NCI-H1417 (cell line): ENCODE results near the gene TAF11L4.
"Not testable (repeated sequence)": the region's sequence is repeated elsewhere in the genome, so short reads cannot be mapped to it uniquely, and the experiment has no call there.

ENCODE experiments used
- DNase-seq, 3 experiments: peaks; one replicate each; lab custom pipeline; 2025; lab: John Stamatoyannopoulos, UW

Gene TAF11L4

DNA sequence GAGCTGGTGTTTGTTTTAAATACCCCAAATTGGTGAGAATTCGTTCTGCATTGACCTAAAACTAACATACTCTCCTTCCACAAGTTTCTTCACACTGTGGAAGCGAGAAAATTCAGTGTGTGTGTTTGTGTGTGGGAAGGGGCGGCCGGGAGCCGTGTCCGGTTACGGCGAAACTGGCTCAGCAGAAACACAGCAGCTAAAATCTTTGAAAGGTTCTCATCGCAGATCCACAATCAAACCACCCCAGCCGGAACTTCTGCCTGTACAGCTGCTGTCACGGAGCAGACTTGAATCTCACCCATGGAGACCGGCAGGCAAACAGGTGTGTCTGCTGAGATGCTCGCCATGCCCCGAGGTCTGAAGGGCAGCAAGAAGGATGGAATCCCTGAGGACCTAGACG, at the start of gene TAF11L4:
Gene TAF11L4, plus strand, starts transcription at position 301 of the 400 bp plus-strand sequence.
- not testable (repeated sequence) for DNase-seq

DNA sequence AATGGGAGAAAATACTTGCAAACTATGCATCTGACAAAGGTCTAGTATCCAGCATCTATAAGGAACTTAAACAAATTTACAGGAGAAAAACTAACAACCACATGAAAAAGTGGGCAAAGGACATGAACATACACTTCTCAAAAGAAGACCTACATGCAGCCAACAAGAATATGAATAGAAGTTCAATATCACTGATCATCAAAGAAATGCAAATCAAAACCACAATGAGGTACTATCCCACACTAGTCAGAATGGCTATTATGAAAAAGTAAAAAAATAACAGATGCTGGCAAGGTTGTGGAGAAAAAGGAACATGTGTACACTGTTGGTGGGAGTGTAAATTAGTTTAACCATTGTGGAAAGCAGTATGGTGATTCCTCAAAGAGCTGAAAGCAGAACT, 46.5 kb upstream of the TAF11L4 start:
- not testable (repeated sequence) for DNase-seq

DNA sequence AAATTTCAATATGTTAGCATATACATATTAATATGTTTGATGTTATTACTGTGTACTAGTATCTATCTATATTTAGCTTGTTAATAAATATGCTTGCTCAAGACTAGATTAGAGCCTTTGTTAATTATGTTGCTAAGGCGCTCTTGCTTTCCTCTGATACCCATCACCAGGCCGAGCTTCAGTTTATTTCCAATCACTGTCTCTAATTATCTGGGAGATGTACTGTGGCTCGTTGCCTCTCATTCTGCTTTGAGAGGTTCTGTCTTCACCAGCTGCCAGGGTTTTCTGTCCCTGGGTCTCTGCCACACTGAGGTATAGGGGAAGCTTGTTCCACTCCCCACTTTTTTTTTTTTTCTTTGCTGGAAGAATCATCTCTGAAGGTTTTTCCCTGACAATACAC, 44.6 kb upstream of the TAF11L4 start:
- DNase-seq = peak in 1 of 3 experiments; percentile 19

DNA sequence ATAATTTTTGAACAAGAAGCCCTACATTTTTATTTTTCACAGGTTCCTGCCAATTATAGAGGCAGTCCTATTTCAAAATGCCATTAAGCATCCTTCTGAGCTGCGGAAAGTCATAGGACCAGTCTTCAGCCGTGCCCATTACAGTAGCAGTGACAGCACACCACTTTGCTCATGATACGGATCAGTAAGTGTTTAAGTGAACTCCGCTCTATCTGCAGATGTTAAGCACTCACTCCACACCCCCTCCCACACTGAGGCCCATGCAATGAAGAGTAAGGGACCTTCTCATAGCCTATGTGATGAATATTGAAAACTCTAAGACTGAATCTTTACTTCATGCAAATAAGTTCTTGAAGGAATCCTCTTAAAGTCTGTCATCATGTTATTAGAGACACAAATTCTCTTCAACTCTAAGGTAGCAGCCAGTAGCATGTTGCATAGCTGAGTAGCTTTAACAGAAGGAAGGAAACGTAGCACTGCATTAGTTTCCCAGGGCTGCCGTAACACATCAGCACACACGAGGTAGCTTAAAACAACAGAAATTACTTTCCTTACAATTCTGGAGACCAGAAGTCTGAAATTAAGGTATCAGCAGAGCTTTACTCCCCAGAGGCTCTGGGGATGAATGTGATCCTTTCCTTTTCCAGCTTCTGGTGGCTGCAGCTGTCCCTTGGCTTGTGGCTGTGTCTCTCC, 43.9 kb upstream of the TAF11L4 start:
- DNase-seq = no peak

DNA sequence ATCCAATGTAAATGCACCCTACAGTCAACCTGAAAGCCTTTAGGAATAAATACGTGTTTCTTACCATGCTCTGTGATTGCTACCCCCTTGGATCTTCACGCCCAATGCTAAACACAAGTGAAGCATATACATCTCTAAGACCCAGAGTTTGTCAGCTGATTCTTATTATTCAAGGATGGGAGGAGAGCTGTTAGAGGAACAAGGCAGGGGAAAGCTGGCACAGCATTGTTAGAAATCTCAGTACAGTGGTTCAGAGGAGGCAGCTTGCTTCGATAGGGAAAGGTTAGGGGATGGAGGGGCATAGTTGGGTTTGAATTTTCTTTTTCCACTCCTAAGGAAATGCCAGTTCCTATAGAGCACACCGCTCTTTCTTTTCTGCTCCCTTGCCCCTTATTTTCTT, 40.2 kb upstream of the TAF11L4 start:
- peak in 1 of 3 experiments; percentile 18 for DNase-seq

DNA sequence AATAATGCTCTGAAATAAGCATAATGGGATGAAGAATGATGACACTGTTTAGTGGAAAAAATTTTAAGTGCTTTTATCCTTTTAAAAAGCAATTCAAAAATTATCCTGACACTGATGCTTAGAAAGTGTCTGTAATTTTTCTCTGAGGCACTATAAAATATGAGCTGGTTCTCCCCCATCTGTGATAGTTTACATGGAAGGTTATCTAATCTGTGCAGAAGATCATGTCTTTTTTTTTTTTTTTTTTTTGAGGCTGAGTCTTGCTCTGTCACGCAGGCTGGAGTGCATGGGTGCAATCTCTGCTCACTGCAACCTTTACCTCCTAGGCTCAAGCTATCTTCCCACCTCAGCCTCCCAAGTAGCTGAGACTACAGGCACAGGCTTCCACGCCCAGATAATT, 38.8 kb upstream of the TAF11L4 start:
- DNase-seq = no peak

DNA sequence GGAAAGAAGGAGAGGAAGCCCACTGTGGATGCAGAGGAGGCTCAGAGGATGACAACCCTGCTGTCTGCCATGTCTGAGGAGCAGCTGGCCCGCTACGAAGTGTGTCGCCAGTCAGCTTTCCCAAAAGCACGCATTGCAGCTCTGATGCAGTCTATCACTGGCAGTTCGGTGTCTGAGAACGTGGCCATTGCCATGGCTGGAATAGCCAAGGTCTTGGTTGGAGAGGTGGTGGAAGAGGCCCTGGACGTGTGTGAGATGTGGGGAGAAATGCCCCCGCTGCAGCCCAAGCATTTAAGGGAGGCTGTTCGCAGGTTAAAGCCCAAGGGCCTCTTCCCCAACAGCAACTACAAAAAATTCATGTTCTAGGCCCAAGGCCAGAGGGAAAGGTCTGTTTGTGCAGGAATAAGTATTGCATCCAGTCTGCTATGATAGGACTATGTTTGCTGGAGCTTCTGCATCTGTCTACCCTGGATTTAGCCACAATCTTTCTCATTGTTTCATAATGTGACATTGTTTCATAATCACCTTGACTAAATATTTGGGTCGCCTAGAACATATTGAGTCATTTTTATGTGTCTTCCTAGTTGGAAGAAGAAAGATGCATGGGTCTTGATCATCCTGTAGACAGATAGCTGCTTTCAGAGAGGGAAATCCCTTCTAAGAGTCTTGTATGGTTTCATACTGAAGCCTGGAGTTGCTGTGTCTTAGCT, 35.0 kb upstream of the TAF11L4 start:
- not testable (repeated sequence) for DNase-seq

DNA sequence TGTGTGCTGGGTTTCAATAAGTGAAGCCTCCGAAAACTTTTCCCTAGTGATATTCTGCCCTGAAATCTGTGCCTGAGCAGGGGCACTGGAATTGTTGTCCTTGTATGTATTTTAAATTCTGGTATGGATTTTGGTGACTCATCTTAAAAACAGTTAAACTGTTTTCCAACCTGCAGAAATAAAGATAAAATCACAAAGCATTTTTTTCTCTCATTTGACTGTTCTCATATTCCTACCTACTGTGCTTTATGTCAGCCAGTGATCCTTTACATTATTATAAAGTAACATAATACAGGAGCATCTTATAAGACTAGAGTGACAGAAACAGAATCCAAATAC, 34.5 kb upstream of the TAF11L4 start:
- DNase-seq = no peak

DNA sequence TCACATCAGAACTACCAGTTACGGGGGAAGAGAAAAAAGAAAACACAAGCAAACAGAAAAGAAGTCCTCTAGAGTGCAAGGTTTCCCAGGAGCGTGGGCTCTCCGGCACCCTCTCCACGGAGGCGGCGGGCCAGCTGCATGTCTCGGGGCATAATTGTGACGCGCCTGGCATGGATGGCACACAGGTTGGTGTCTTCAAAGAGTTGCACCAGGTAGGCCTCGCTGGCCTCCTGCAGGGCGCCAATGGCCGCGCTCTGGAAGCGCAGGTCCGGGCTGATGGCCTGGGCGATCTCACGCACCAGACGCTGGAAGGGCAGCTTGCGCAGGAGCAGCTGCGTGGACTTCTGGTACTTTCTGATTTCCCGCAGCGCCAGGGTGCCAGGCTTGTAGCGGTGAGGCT, 30.3 kb upstream of the TAF11L4 start:
- not testable (repeated sequence) for DNase-seq

DNA sequence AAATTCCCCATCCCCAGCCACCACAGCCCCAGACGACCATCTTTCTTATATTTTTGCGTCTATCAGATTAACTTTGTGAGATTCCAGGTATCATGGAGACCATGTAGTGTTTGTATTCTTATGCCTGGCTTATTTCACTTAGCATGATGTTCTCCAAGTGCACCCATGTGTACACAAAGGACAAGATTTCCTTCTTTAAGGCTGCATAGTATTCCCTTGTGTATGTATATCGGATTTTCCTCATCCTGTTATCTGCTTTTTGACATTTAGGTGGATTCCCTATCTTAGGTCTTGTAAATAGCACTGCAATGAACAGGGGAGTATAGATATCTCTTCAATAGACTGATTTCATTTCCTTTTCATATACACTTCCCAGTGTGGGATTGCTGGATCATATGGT, 28.8 kb upstream of the TAF11L4 start:
- DNase-seq = no peak

DNA sequence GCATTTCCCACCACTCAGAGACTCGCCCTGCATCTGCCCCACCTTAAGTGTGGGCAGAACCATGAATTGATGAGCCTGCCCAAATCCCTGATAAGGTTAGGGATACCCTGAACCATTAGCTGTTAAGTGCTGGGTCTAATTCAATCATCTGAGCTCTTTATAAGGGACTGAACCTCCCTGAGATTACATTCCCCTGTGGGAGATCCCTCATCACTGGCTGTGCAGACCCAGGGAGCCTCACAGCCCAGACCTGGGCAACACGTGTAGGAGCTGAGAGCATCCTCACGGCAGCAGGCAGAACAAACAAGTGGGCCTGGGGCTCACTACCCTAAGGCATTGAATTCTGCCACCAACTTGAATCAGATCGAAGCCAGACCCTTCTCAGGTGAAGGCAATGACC, 24.2 kb upstream of the TAF11L4 start:
- no peak for DNase-seq

DNA sequence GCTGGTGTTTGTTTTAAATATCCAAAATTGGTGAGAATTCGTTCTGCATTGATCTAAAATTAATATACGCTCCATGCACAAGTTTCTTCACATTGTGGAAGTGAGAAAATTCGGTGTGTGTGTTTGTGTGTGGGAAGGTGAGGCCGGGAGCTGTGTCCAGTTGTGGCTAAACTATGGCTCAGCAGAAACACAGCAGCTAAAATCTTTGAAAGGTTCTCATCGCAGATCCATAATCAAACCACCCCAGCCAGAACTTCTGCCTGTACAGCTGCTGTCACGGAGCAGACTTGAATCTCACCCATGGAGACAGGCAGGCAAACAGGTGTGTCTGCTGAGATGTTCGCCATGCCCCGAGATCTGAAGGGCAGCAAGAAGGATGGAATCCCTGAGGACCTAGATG, 23.7 kb upstream of the TAF11L4 start, which contains the start of gene TAF11L2:
Gene TAF11L2, plus strand, starts transcription at position 301 of the 400 bp plus-strand sequence.
- not testable (repeated sequence) for DNase-seq

DNA sequence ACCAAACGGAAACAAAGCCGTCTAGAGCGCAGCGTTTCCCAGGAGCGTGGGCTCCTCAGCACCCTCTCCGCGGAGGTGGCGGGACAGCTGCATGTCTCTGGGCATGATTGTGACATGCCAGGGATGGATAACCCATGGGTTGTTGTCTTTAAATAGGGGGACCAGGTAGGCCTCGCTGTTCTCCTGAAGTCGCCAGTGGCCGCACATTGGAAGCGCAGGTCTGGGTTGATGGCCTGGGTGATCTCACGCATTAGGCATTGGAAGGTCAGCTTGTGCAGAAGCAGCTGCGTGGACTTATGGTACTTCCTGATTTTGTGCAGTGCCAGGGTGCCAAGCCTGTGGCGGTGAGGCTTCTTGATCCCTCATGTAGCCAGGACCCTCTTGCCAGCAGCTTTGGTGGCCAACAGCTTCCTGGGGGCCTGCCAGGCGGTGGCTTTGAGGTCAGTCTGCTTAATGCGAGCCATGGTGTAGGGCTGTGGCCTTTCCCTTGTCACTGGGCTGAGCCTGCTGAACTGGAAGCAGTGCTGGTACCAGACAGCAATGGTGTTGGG, 9.8 kb upstream of the TAF11L4 start:
- no peak for DNase-seq

DNA sequence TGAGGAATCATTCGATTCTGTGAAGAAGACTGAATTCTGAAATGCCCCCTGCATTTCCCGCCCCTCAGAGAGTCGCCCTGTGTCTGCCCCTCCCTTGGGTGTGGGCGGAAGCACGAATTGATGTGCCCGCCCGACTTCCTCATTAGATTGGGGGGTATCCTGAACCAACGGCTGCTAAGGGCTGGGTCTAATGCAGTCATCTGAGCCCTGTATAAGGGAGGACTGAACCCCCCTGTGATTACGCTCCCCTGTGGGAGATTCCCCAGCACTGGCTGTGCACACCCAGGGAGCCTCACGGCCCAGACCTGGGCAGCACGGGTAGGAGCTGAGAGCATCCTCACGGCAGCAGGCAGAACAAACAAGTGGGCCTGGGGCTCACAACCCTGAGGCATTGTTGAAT, 4.1 kb upstream of the TAF11L4 start:
- DNase-seq = not testable (repeated sequence)

DNA sequence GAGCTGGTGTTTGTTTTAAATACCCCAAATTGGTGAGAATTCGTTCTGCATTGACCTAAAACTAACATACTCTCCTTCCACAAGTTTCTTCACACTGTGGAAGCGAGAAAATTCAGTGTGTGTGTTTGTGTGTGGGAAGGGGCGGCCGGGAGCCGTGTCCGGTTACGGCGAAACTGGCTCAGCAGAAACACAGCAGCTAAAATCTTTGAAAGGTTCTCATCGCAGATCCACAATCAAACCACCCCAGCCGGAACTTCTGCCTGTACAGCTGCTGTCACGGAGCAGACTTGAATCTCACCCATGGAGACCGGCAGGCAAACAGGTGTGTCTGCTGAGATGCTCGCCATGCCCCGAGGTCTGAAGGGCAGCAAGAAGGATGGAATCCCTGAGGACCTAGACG, 3.5 kb upstream of the TAF11L4 start, which contains the start of gene TAF11L3:
Gene TAF11L3, plus strand, starts transcription at position 301 of the 400 bp plus-strand sequence.
- not testable (repeated sequence) for DNase-seq

DNA sequence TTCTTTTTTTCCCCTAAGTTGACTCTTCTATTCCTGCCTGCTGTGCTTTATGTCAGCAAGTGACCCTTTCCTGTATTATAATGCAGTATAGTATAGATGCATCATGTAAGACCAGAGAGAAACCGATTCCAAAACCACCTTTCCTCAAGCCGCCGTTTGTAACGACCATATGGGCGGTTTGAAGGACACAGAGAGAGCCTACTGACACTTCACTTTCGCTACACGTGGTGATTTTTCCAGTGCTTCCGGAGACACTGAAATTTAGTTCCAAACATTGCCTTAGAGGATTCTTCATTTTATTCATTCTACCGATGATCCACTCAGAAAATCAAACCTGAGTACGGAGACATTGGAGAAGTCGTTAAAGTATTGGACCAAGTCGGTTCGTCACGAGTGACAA, 2.1 kb upstream of the TAF11L4 start:
- DNase-seq = not testable (repeated sequence)

DNA sequence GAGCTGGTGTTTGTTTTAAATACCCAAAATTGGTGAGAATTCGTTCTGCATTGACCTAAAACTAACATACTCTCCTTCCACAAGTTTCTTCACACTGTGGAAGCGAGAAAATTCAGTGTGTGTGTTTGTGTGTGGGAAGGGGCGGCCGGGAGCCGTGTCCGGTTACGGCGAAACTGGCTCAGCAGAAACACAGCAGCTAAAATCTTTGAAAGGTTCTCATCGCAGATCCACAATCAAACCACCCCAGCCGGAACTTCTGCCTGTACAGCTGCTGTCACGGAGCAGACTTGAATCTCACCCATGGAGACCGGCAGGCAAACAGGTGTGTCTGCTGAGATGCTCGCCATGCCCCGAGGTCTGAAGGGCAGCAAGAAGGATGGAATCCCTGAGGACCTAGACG, 3.3 kb downstream of the TAF11L4 start, which contains the start of gene TAF11L5:
Gene TAF11L5, plus strand, starts transcription at position 301 of the 400 bp plus-strand sequence.
- not testable (repeated sequence) for DNase-seq

DNA sequence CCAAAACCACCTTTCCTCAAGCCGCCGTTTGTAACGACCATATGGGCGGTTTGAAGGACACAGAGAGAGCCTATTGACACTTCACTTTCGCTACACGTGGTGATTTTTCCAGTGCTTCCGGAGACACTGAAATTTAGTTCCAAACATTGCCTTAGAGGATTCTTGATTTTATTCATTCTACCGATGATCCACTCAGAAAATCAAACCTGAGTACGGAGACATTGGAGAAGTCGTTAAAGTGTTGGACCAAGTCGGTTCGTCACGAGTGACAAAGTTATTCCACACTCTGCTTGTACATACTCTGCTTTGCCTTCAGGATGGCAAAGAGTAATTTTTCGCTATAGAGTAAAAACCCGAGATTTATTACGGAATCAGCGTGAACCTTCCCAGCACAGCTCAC, 4.9 kb downstream of the TAF11L4 start:
- not testable (repeated sequence) for DNase-seq

DNA sequence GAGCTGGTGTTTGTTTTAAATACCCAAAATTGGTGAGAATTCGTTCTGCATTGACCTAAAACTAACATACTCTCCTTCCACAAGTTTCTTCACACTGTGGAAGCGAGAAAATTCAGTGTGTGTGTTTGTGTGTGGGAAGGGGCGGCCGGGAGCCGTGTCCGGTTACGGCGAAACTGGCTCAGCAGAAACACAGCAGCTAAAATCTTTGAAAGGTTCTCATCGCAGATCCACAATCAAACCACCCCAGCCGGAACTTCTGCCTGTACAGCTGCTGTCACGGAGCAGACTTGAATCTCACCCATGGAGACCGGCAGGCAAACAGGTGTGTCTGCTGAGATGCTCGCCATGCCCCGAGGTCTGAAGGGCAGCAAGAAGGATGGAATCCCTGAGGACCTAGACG, 6.8 kb downstream of the TAF11L4 start, which contains the start of gene TAF11L6:
Gene TAF11L6, plus strand, starts transcription at position 301 of the 400 bp plus-strand sequence.
- DNase-seq = not testable (repeated sequence)
